UCSD-AML1 (cell line): ENCODE measurements around the gene TPRG1L.

Source experiments
- DNase-seq: peaks from one replicate; lab custom pipeline; 2025; ENCODE audit not compliant: unreplicated experiment; lab: John Stamatoyannopoulos, UW

The TPRG1L gene

GRCh38 chr1:3677484-3677883 lies 52.7 kb downstream of the TPRG1L start:
- DNase-seq: peak; percentile 71

GRCh38 chr1:3678361-3679097 lies 53.7 kb downstream of the TPRG1L start:
- DNase-seq: peak; percentile 64

GRCh38 chr1:3679098-3679555 lies 54.3 kb downstream of the TPRG1L start:
- no peak for DNase-seq
